Activated CD4-positive, alpha-beta T cell treated with anti-CD3 and anti-CD28 coated beads, Interleukin-2, amount 10 ng/mL, durations not matched to agents 24 days and 14 days (primary cell): Measurements from ENCODE around the gene NKIRAS1. TPM values are rescaled to one million over a fixed set of nuclear protein-coding genes. Genes with fewer than 3 reads are reported as not detected.
"Not testable (repeated sequence)": the region's sequence is repeated elsewhere in the genome, so short reads cannot be mapped to it uniquely, and the experiment has no call there.

ENCODE experiments used
- DNase-seq: peaks from one replicate; pipeline ENCODE4 v3.0.0; 2022
- H3K27ac Mint-ChIP-seq: one replicate; pipeline ENCODE4 v1.8.0; 2022; ENCODE audit warnings: mild to moderate bottlenecking, mixed read lengths
- H3K27me3 Mint-ChIP-seq: one replicate; pipeline ENCODE4 v1.8.0; 2022; ENCODE audit warnings: mixed read lengths
- H3K36me3 Mint-ChIP-seq: one replicate; pipeline ENCODE4 v1.8.0; 2022; ENCODE audit warnings: low read depth, mild to moderate bottlenecking, mixed read lengths
- H3K4me1 Mint-ChIP-seq: one replicate; pipeline ENCODE4 v1.8.0; 2021; ENCODE audit warnings: mixed read lengths
- H3K4me3 Mint-ChIP-seq: one replicate; pipeline ENCODE4 v1.8.0; 2022; ENCODE audit warnings: mild to moderate bottlenecking, moderate library complexity, mixed read lengths
- H3K9me3 Mint-ChIP-seq: one replicate; pipeline ENCODE4 v1.8.0; 2021; ENCODE audit warnings: mixed read lengths
- intact Hi-C: fragments of 100-400 bp; cut with micrococcal nuclease; formaldehyde crosslinking; loops from one replicate; pipeline ENCODE4 v1.15.1; 2023
- total RNA-seq: library from RNA; stranded (reverse); gene quantifications from 2 replicates; pipeline ENCODE4 v1.2.3, GENCODE V29; 2022

NKIRAS1 gene
- total RNA-seq, 1 donor from 2014 or later, result 5.2 TPM

- Mint-ChIP-seq H3K4me3 (no peak overlapping the region), H3K9me3 (no peaks in the 10 kb centered on the region), H3K4me1 (peaks cover 2% of the 10 kb centered on the region), H3K27me3 (peaks cover 14% of the 10 kb centered on the region), H3K36me3 (no peaks in the 10 kb centered on the region), H3K27ac (no peak overlapping the region)
- no peak for DNase-seq
- intact Hi-C loops, result no loop called here
These were observed 11.7 kb upstream of the NKIRAS1 start for GRCh38 chr3:23928524-23928923.

- H3K9me3 Mint-ChIP-seq, result no peaks in the 10 kb centered on the region
- H3K27me3 Mint-ChIP-seq, result peaks cover 10% of the 10 kb centered on the region
- no peak overlapping the region for H3K4me3 Mint-ChIP-seq
- peaks cover 2% of the 10 kb centered on the region for H3K4me1 Mint-ChIP-seq
- peaks cover 4% of the 10 kb centered on the region for H3K36me3 Mint-ChIP-seq
- DNase-seq, result no peak
- no peak overlapping the region for H3K27ac Mint-ChIP-seq
- intact Hi-C loops, result no loop called here
These were observed 9.9 kb upstream of the NKIRAS1 start for GRCh38 chr3:23926736-23927135.

GRCh38 chr3:23926246-23926645, 9.5 kb upstream of the NKIRAS1 start:
- no peak overlapping the region for H3K4me3 Mint-ChIP-seq
- H3K4me1 Mint-ChIP-seq, result no peaks in the 10 kb centered on the region
- peaks cover 9% of the 10 kb centered on the region for H3K36me3 Mint-ChIP-seq
- no peaks in the 10 kb centered on the region for H3K9me3 Mint-ChIP-seq
- no peak for DNase-seq
- H3K27ac Mint-ChIP-seq, result no peak overlapping the region
- peaks cover 7% of the 10 kb centered on the region for H3K27me3 Mint-ChIP-seq
- intact Hi-C loops, result no loop called here

GRCh38 chr3:23923786-23924185, 7.0 kb upstream of the NKIRAS1 start:
- peaks cover 32% of the 10 kb centered on the region for H3K36me3 Mint-ChIP-seq
- H3K27ac Mint-ChIP-seq, result no peak overlapping the region
- peaks cover 9% of the 10 kb centered on the region for H3K4me1 Mint-ChIP-seq
- peaks cover 1% of the 10 kb centered on the region for H3K27me3 Mint-ChIP-seq
- no peak overlapping the region for H3K4me3 Mint-ChIP-seq
- DNase-seq, result no peak
- intact Hi-C loops, result no loop called here
- no peaks in the 10 kb centered on the region for H3K9me3 Mint-ChIP-seq

GRCh38 chr3:23921052-23921511, 4.3 kb upstream of the NKIRAS1 start:
- DNase-seq, result no peak
- Mint-ChIP-seq H3K9me3 (no peaks in the 10 kb centered on the region), H3K4me3 (no peak overlapping the region), H3K27ac (no peak overlapping the region), H3K36me3 (peaks cover 53% of the 10 kb centered on the region), H3K4me1 (peaks cover 20% of the 10 kb centered on the region), H3K27me3 (no peaks in the 10 kb centered on the region)
- intact Hi-C loops, result no loop called here

- intact Hi-C loops, result no loop called here
These were observed 3.4 kb upstream of the NKIRAS1 start for GRCh38 chr3:23920151-23920655.

GRCh38 chr3:23919628-23920027, 2.8 kb upstream of the NKIRAS1 start:
- peak overlapping the region; percentile 39 for H3K4me3 Mint-ChIP-seq
- H3K4me1 Mint-ChIP-seq, result peaks cover 31% of the 10 kb centered on the region
- no peaks in the 10 kb centered on the region for H3K9me3 Mint-ChIP-seq
- peaks cover 55% of the 10 kb centered on the region for H3K36me3 Mint-ChIP-seq
- intact Hi-C loops, result loop anchor here (10.0 kb wide), 1 partner anchor 1865 kb away; the partner anchor contains the start of gene NGLY1
- no peak for DNase-seq
- no peak overlapping the region for H3K27ac Mint-ChIP-seq
- H3K27me3 Mint-ChIP-seq, result peaks cover 4% of the 10 kb centered on the region

More at GRCh38 chr3:23920151-23920655, 3.4 kb upstream of the NKIRAS1 start:
- Mint-ChIP-seq H3K27me3 (peaks cover 4% of the 10 kb centered on the region), H3K27ac (no peak overlapping the region), H3K4me1 (peaks cover 27% of the 10 kb centered on the region), H3K9me3 (no peaks in the 10 kb centered on the region), H3K36me3 (peaks cover 53% of the 10 kb centered on the region), H3K4me3 (peak overlapping the region; percentile 39)
- DNase-seq, result no peak

GRCh38 chr3:23918331-23918730, 1.5 kb upstream of the NKIRAS1 start:
- Mint-ChIP-seq H3K27ac (peak overlapping the region; percentile 99), H3K4me3 (peak overlapping the region; percentile 99), H3K36me3 (peaks cover 55% of the 10 kb centered on the region), H3K4me1 (peaks cover 35% of the 10 kb centered on the region)
- H3K27me3 Mint-ChIP-seq, DNase-seq, H3K9me3 Mint-ChIP-seq: not testable (repeated sequence)
- intact Hi-C loops, result loop anchor here (10.0 kb wide), 1 partner anchor 1866 kb away; the partner anchor contains the start of gene NGLY1

GRCh38 chr3:23917679-23918303, 1.0 kb upstream of the NKIRAS1 start:
- Mint-ChIP-seq H3K36me3 (peaks cover 54% of the 10 kb centered on the region), H3K4me1 (peaks cover 35% of the 10 kb centered on the region), H3K27ac (peak overlapping the region; percentile 99), H3K4me3 (peak overlapping the region; percentile 99)
- not testable (repeated sequence) for H3K9me3 Mint-ChIP-seq, DNase-seq, H3K27me3 Mint-ChIP-seq
- intact Hi-C loops, result loop anchor here (1.0 to 10.0 kb wide), 3 partner anchors 28 to 1867 kb away; partner anchors contain the start of genes NGLY1, NR1D2 and UBE2E2

GRCh38 chr3:23916152-23916885, 471 bp downstream of the NKIRAS1 start:
- H3K36me3 Mint-ChIP-seq, result peaks cover 48% of the 10 kb centered on the region
- H3K9me3 Mint-ChIP-seq, result no peaks in the 10 kb centered on the region
- peak overlapping the region; percentile 99 for H3K4me3 Mint-ChIP-seq
- intact Hi-C loops, result loop anchor here (1.0 to 10.0 kb wide), 2 partner anchors 104 to 1868 kb away; partner anchors contain the start of gene NGLY1
- H3K27me3 Mint-ChIP-seq, result peaks cover 4% of the 10 kb centered on the region
- H3K27ac Mint-ChIP-seq, result peak overlapping the region; percentile 99
- H3K4me1 Mint-ChIP-seq, result peaks cover 35% of the 10 kb centered on the region
- no peak for DNase-seq

- peaks cover 4% of the 10 kb centered on the region for H3K27me3 Mint-ChIP-seq
- intact Hi-C loops, result loop anchor here (1.0 to 10.0 kb wide), 2 partner anchors 103 to 1869 kb away; partner anchors contain the start of gene NGLY1
- peak overlapping the region; percentile 99 for H3K4me3 Mint-ChIP-seq
- peaks cover 35% of the 10 kb centered on the region for H3K4me1 Mint-ChIP-seq
- H3K9me3 Mint-ChIP-seq, result no peaks in the 10 kb centered on the region
- H3K27ac Mint-ChIP-seq, result peak overlapping the region; percentile 14
- peaks cover 41% of the 10 kb centered on the region for H3K36me3 Mint-ChIP-seq
- DNase-seq, result no peak
These were observed 1.2 kb downstream of the NKIRAS1 start for GRCh38 chr3:23915537-23916108.

- Mint-ChIP-seq H3K9me3 (no peaks in the 10 kb centered on the region), H3K4me3 (no peak overlapping the region), H3K36me3 (peaks cover 28% of the 10 kb centered on the region), H3K27ac (no peak overlapping the region), H3K27me3 (peaks cover 4% of the 10 kb centered on the region), H3K4me1 (peaks cover 29% of the 10 kb centered on the region)
- intact Hi-C loops, result loop anchor here (10.0 kb wide), 1 partner anchor 1871 kb away; the partner anchor contains the start of gene NGLY1
- no peak for DNase-seq
These were observed 2.7 kb downstream of the NKIRAS1 start for GRCh38 chr3:23913873-23914743.

GRCh38 chr3:23913182-23913581, 3.6 kb downstream of the NKIRAS1 start:
- H3K36me3 Mint-ChIP-seq, result peaks cover 19% of the 10 kb centered on the region
- H3K4me1 Mint-ChIP-seq, result peaks cover 21% of the 10 kb centered on the region
- H3K9me3 Mint-ChIP-seq, result no peaks in the 10 kb centered on the region
- intact Hi-C loops, result loop anchor here (10.0 kb wide), 1 partner anchor 1872 kb away; the partner anchor contains the start of gene NGLY1
- no peak overlapping the region for H3K27ac Mint-ChIP-seq
- no peak for DNase-seq
- H3K4me3 Mint-ChIP-seq, result no peak overlapping the region
- H3K27me3 Mint-ChIP-seq, result peaks cover 4% of the 10 kb centered on the region
